Uterus (tissue), 2 donors: Measurements from ENCODE around the gene YWHAG.

Experiments
- CTCF ChIP-seq, 4 experiments: fragments of 200-600 bp in 2 of 4; fragments of 450-650 bp in 2 of 4; sonication (generic) in 2 of 4; IDR thresholded peaks; one replicate each; pipeline ENCODE4 v1.5.1; 2016 to 2019; ENCODE audit warnings: antibody characterized with exemption in 4 of 4, mild to moderate bottlenecking in 2 of 4, moderate library complexity in 1 of 4
- POLR2A ChIP-seq, 2 donors: fragments of 450-650 bp; IDR thresholded peaks; one replicate each; pipeline ENCODE4 v1.6.1; 2016; ENCODE audit warnings: antibody characterized with exemption in 2 of 2, mild to moderate bottlenecking in 1 of 2, moderate library complexity in 1 of 2

- no peak for TF ChIP-seq CTCF (IDR thresholded peaks at IDR 0.05)
- no peak for TF ChIP-seq POLR2A (IDR thresholded peaks at IDR 0.05)
These were observed 32.1 kb downstream of the YWHAG start for GRCh38 chr7:76326646-76327233.
